Measurements from ENCODE around the gene SELENON.

DNA sequence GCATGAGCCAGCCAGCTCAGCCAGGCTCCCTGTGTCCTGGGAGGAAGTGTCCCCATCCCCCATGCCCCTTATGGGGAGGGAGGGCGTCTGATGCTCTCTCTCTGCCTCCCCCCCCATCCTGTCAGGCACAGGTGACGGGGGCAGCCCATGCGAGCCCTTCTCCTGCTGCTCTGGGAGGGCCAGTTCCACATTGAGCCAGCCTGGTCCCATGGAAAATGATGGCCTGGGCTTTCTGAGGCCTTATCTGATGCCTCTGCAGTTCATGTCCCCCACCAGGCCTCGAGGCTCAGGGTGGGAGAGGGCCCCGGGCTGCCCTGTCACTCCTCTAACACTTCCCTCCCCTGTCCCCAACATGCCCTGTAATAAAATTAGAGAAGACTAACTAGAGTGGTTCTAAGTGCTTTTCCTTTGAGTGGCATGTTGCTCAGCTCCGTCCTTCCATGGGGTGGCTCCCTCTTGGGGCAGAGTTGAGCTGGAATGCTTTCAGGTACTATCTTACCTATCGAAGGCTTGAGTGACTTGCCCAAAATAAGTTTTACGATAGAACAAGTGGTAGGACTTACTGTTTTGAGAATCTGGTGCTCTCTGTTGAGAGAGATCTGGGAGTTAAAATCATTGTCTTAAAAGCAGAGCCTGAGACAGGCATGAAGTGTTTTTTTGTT lies 18.0 kb downstream of the SELENON start:
- TF ChIP-seq EP300 (IDR thresholded peaks at IDR 0.05; ENCODE audit: borderline replicate concordance) (no peak), EGR1 (IDR thresholded peaks at IDR 0.05) (no peak), YY1 (IDR thresholded peaks at IDR 0.05; ENCODE audit: low read depth) (no peak), RAD21 (IDR thresholded peaks at IDR 0.05; ENCODE audit: low read depth) (no peak), TAF1 (IDR thresholded peaks at IDR 0.05; ENCODE audit: low read depth) (no peak), FOXM1 (IDR thresholded peaks at IDR 0.05; ENCODE audit: borderline replicate concordance, low read depth) (no peak), CEBPB (IDR thresholded peaks at IDR 0.05) (no peak)
- TF ChIP-seq, protein P1, sequence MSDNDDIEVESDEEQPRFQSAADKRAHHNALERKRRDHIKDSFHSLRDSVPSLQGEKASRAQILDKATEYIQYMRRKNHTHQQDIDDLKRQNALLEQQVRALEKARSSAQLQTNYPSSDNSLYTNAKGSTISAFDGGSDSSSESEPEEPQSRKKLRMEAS (IDR thresholded peaks at IDR 0.05), result no peak
- TF ChIP-seq, protein P2, sequence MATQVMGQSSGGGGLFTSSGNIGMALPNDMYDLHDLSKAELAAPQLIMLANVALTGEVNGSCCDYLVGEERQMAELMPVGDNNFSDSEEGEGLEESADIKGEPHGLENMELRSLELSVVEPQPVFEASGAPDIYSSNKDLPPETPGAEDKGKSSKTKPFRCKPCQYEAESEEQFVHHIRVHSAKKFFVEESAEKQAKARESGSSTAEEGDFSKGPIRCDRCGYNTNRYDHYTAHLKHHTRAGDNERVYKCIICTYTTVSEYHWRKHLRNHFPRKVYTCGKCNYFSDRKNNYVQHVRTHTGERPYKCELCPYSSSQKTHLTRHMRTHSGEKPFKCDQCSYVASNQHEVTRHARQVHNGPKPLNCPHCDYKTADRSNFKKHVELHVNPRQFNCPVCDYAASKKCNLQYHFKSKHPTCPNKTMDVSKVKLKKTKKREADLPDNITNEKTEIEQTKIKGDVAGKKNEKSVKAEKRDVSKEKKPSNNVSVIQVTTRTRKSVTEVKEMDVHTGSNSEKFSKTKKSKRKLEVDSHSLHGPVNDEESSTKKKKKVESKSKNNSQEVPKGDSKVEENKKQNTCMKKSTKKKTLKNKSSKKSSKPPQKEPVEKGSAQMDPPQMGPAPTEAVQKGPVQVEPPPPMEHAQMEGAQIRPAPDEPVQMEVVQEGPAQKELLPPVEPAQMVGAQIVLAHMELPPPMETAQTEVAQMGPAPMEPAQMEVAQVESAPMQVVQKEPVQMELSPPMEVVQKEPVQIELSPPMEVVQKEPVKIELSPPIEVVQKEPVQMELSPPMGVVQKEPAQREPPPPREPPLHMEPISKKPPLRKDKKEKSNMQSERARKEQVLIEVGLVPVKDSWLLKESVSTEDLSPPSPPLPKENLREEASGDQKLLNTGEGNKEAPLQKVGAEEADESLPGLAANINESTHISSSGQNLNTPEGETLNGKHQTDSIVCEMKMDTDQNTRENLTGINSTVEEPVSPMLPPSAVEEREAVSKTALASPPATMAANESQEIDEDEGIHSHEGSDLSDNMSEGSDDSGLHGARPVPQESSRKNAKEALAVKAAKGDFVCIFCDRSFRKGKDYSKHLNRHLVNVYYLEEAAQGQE (IDR thresholded peaks at IDR 0.05; ENCODE audit: low read depth), result no peak
